GM18507 (cell line): Measurements from ENCODE around the gene KDM4D.
A peak's percentile ranks its signal among the peaks of the same experiment; 100 is the strongest.
"Not testable (repeated sequence)": the region's sequence is repeated elsewhere in the genome, so short reads cannot be mapped to it uniquely, and the experiment has no call there.

Source experiments
- DNase-seq: peaks from one replicate; pipeline ENCODE4 v3.0.0; 2011; ENCODE audit warnings: low read depth; ENCODE audit not compliant: insufficient read length; ENCODE audit errors: extremely low spot score
- FAIRE-seq: peaks from 2 replicates; lab custom pipeline; 2011; peaks lifted over from hg19 to GRCh38; lab: Jason Lieb, UNC

KDM4D gene

GRCh38 chr11:94973099-94973968, at the start of gene KDM4D, which contains the start of gene CWC15:
KDM4D (plus strand) TSS chr11:94973709; CDS start chr11:94997373, 23,664 bp downstream.
CWC15 (minus strand) TSS chr11:94973556; CDS start chr11:94972185, 1,371 bp downstream.
- DNase-seq (peak; percentile 89), FAIRE-seq (peak; percentile 97)

DNA sequence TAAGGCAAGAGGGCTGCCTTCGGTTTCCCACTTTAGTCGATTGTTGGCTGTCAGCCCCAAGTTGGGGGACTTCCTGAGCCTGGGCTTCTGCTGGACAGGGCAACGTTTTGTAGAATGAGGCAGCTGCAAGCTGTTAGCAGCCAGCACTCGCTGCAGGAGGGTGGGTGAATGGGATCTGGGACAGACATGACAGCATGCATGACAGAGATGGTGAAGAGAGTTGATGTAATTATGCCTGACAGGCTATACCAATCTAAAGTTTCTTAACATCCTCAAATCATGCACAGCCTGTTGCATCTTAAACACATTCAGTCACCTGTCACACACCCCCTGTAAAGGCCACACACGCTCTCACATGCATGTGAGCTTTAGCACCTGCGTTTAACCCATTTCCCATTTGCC, 49.3 kb upstream of the KDM4D start:
- DNase-seq (no peak), FAIRE-seq (no peak)

GRCh38 chr11:94924612-94925011, 48.9 kb upstream of the KDM4D start:
- FAIRE-seq (no peak), DNase-seq (no peak)

DNA sequence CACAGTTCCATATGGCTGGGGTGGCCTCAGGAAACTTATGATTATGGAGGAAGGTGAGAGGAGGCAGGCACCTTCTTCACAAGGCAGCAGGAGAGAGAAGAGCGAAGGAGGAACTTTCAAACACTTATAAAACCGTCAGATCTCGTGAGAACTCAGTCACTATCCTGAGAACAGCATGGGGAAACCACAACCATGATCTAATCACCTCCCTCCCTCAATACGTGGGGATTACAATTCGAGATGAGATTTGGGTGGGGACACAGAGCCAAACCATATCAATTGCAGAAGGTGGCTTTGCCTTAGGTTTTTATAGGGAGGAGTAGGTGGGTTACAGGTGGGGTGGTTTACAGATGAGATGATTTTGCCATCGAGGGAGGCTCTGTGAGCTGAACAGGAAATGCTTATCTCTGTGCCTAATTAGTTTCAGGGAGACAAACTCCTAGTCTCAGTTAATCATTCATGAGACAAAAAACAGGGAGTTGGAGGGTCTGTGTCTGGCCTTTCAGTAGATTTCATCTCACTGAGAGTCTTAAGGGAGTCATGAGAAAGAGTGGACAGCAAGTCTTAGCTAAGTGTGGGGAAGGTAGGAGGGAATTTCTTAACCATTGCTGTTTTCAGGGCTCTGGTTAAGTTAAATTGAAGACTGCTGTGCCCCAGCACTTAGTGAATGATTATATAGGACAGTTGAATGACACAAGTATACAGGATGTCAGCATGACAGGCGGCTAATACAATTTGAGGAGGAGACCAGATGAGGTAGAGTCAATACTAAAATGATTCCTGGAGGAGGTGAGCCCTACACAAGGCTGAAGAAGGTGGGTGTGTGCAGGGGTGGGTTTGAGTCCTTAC, 47.9 kb upstream of the KDM4D start:
- peak; percentile 73 for FAIRE-seq

GRCh38 chr11:94926271-94926625, 47.3 kb upstream of the KDM4D start:
- no peak for FAIRE-seq
- DNase-seq: no peak

More for the DNA sequence above, 47.9 kb upstream of the KDM4D start:
- no peak for DNase-seq

DNA sequence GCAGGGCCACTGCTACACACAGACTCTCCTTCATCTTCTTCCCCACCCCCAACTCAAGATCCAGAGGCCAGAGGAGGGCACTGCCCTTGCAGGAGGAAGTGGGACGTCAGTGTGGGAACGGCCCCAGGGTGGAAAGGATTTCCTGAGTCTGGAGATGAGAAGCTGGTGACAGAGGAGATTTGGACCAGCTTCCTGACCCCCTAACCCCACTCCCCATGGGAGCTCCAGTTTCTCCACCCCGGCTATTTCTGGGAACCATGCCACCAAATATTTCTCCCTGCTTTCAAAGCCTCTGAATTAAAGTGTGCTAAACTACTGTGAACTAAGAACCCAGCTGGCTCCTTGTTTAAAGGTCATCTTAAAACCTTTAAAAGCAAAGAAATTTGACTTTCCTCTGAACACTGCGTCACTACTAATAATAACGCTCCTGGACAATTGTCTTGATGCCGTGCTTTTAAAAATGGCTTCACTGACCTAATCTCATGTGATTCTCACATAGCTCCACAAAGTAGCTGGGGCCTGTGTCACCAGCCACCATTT, 46.7 kb upstream of the KDM4D start:
- no peak for DNase-seq
- FAIRE-seq: no peak

DNA sequence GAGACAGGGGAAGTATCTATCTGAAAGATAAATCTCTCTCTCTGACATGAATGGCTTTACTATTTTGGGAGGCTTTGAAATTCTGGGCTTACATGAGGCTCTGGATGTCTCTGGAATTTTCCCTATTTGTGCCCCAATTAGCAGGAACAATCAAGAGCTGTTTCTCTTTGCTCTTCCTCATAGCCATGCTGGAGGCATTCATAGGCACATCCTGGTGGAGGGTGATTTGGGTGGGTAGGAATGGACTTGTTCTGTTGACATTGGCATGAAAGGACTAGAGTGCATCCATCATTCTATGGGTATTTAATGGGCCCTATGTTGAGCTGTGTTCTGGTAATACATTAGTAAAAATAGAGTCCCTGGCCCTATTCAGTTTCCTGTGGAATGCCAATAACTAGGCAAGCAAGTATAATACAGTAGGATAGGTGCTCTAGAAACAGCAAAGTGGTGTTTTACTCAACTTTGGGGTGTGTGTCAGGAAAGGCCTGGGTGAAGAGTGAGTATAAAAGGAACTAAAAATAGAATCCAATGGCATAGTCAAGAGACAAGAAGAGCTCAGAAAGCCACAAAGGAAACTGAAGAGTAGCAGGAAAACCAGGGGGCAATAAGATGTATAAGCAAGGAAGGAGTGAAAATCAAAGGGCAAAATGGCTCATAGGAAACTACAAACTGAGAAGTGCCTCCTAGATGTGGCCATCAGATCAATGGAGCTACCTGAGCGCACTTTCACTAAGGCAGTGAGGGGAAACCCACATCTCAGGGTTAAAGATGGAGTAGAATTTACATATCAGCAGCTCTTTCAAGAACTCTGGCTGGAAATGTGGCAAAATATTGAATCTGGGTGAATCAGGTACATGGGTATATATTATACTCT, 45.2 kb upstream of the KDM4D start:
- no peak for FAIRE-seq
- DNase-seq: no peak

GRCh38 chr11:94932072-94932471, 41.4 kb upstream of the KDM4D start:
- not testable (repeated sequence) for FAIRE-seq

DNA sequence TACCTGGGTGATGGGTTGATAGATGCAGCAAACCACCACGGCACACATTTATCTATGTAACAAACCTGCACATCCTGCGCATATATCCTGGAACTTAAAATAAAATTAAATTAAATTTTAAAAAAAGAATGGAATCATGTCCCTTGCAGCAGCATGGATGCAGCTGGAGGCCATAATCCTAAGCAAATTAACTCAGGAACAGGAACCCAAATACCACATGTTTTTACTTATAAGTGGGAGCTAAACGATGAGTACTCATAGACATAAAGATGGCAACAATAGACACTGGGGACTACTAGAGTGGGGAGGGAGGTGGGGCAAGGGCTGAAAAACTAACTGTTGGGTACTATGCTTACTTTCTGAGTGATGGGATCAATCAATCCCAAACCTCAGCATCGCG, 41.0 kb upstream of the KDM4D start:
- DNase-seq: no peak
- no peak for FAIRE-seq

More at GRCh38 chr11:94932072-94932471, 41.4 kb upstream of the KDM4D start:
- DNase-seq: not testable (repeated sequence)

DNA sequence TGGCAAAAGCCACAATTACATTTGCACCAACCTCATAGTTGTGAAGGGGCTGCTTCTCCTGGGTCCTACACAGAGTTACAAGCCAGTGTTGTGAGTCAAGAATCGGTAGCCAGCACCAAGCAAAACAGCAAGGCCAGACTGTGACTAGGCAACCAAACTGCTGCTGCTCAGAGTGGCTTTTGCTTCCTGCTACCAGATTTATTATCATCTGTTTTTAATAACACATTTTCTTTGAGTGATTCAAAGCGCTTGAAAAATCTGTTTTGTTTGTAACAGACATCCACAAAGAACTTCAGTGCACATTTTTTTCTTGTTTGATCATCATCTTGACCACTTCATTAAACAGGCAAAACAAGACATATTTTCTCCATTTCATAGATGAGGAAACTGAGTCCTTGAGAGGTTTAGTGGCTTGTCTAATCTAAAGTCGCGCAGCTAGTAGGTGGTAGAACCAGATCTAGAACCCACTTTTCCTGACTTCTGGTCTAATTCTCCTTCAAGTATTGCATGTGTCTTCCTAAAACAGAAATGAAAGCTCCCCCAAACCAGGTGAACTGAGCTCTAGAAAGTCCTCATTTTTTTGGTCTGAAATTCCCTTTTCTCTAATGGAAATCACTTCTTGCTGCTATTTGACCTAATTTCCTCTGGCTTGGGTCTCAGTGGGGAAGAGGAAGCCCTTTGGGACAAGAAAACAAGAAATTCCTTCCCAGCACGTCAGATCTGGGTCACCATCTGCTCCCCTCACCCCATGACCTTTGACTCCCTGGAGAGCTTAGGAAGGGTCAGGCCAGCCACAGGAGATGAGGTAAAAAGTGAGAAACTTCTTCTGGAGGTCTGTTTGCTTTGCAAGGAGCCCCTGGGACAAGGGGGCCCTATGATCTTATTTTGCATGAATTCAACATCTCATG, 40.0 kb upstream of the KDM4D start:
- FAIRE-seq (no peak), DNase-seq (no peak)

DNA sequence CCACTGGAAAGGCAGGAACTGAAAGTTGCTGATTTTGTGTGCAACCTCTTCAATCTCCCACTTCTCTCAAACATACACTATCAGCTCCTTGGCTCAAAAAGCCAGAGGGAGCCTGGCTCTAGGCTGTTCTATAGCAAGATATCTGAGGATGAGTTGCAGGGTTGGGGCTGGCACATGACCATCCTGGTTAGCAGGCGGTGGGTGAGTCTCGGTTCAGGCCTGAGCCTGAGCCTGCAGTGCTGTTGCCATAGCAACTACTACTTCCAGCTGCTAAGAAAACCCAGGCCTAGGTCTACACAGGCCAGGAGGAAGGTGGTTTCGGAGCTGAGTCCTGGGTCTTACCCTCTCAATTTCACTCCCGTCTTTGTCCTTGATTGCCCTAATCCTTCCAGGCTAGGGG, 39.1 kb upstream of the KDM4D start:
- DNase-seq (no peak), FAIRE-seq (no peak)

GRCh38 chr11:94934846-94935245, 38.7 kb upstream of the KDM4D start:
- no peak for FAIRE-seq
- no peak for DNase-seq

- DNase-seq (no peak), FAIRE-seq (no peak)
These were observed 35.1 kb upstream of the KDM4D start for GRCh38 chr11:94938095-94939055.

GRCh38 chr11:94939346-94939745, 34.2 kb upstream of the KDM4D start:
- no peak for DNase-seq
- no peak for FAIRE-seq

GRCh38 chr11:94941131-94941530, 32.4 kb upstream of the KDM4D start:
- no peak for FAIRE-seq
- DNase-seq: no peak

DNA sequence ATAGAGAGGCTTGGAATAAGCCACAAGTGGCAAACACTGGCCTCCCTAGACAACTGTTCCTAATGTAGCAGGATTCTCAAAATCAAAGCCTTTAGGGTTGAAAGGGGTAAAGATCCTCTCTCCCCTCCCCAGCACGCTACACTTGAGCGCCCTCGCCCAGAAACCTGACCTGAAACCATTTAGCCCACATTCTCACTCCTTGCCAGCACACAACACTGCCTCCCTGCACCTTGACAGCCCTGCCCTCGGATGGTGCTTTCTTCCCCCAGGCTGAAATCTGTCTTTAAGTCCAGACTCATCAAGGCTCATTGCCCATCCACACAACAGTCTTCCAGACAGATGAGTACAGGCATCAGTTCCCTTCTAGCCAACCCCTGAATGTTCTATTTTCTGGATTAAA, 26.7 kb upstream of the KDM4D start:
- no peak for FAIRE-seq
- DNase-seq: no peak

DNA sequence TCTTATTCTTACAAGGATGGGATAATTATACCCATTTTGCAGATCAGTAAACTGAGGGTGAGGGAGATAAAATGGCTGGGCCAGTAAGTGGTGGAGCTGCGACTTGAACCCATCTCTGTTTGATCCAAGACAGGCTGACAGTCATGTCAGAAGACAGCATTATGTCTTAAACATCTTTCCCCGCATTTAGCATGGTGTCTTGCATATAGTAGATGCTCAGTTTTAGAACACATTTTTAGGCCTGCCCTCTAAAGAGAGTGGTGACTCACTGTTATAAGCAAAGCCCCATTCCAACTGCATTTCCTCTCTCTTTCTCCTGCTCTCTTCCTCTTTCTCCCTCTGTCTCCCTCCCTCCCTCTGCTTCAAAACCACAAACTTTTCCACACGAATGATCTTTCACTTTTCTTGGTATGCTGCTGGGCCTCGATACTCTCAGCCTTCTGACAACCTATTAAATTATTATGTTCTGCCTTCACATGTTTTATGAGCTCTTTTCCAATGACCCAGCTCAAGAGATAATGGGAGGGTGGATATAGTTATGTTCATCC, 25.4 kb upstream of the KDM4D start:
- FAIRE-seq: no peak
- no peak for DNase-seq
